ENCODE results near the gene GOLGA8O.
"Not testable (repeated sequence)": the region's sequence is repeated elsewhere in the genome, so short reads cannot be mapped to it uniquely, and the experiment has no call there.

DNA sequence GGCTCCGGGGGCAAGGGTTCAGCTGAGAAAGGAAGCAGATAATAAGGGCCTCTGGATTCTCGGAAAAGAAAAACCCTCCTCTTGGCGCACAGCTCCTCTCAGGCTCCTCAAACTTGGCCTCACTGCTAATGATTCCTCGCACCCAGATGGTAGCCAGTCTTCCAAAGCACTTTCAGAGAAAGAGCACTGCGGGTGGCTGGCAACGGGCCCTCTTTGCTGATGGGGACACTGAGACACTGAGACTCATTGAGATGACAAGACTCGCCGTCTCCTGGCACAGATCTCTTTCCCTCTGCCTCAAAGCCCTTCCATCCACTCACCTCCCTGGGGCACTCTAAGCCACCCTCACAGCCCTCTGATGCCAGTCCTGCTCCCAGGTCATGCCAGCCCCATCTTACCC is 58.9 kb downstream of the GOLGA8O start:
- TF ChIP-seq, protein P1, sequence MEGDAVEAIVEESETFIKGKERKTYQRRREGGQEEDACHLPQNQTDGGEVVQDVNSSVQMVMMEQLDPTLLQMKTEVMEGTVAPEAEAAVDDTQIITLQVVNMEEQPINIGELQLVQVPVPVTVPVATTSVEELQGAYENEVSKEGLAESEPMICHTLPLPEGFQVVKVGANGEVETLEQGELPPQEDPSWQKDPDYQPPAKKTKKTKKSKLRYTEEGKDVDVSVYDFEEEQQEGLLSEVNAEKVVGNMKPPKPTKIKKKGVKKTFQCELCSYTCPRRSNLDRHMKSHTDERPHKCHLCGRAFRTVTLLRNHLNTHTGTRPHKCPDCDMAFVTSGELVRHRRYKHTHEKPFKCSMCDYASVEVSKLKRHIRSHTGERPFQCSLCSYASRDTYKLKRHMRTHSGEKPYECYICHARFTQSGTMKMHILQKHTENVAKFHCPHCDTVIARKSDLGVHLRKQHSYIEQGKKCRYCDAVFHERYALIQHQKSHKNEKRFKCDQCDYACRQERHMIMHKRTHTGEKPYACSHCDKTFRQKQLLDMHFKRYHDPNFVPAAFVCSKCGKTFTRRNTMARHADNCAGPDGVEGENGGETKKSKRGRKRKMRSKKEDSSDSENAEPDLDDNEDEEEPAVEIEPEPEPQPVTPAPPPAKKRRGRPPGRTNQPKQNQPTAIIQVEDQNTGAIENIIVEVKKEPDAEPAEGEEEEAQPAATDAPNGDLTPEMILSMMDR (IDR thresholded peaks at IDR 0.05) = not testable (repeated sequence)
- TF ChIP-seq POLR2AphosphoS5 (IDR thresholded peaks at IDR 0.05; ENCODE audit: low read depth, low read length) = not testable (repeated sequence)
